Raji (cell line): ENCODE data around the gene TMCC3.

ENCODE experiments used
- POLR2A ChIP-seq: IDR thresholded peaks from 2 replicates; pipeline ENCODE4 v1.6.1; 2011; ENCODE audit warnings: low read depth, low read length, control low read depth; ENCODE audit not compliant: insufficient read depth

The TMCC3 gene

GRCh38 chr12:94603434-94604365 is 46.7 kb downstream of the TMCC3 start:
- no peak for TF ChIP-seq POLR2A

DNA sequence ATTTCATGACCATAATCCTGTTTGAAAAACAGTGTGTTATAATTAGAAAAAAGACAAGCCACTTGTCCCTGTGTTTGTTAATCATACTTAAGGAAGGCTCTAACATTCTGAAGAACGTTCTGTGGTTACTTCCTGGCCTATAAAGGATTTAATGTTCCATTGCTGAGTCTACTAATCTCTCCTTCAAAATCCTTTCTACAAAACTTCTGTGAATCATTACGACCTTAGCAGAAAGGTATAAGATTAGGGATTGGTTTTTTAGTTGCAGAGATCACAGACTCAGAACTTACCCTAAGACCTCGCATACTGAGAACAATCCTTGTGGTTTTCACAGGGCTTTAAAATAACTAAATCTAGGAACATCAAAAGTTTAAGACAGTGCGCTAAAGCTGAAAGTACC is 48.3 kb downstream of the TMCC3 start:
- no peak for TF ChIP-seq POLR2A

- no peak for TF ChIP-seq POLR2A
These were observed 51.2 kb downstream of the TMCC3 start for GRCh38 chr12:94599189-94599588.

- TF ChIP-seq POLR2A = no peak
These were observed 53.1 kb downstream of the TMCC3 start for GRCh38 chr12:94597268-94597667.

DNA sequence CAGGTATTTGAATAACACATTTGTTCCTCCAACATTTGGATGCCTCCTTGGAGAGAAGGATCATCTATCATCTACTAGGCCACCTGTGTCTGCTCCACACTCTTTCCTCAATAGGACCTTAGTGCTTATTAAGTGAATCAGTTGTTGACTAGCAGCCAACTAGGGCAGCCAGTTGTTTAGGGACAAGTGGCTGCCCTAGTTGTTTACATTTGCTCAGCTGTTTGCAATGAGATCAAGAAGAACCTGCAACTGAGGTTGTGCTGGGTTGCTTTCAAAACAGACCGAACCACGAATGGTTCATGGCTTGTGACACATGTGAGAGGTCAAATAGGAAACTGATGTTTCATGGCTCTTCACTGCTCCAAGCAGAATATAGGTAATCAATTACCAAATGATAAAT is 53.8 kb downstream of the TMCC3 start:
- no peak for TF ChIP-seq POLR2A

DNA sequence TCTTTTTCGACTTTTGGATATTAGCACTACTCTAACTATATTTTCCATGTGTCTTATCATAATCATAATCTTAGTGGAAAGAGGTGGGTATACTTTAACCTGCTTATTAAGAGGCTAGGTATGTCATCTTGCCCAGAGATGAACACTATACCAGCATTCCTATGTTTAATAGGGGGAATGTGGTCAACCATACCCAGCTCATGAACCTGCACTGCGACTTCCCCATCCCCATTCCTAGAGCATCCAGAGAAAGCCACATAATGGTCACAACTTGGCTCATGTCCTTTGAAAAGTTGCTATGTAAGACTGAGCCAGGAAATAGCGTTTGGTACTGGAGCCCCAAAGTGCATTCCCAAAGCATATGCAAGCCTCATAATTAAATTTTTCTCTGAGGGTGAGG is 55.2 kb downstream of the TMCC3 start:
- TF ChIP-seq POLR2A = no peak

DNA sequence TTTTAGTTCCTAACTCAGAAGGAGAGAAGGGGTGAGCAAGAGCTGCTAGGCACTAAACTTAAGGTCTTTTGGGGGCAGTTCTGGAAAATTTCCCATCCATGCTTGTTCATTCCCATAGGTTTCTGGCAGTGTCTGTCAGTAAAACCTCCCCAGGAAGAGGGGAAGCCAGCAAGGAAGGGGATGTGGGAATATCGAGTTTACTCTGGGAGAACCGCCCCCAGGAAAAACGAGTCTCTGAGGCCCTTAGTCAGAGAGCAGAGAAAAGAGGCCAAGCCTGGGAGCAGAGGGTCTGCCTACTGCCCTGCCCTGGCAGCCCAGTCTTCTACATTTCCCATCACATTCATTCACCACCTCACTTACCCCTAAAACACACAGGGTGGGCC is 55.9 kb downstream of the TMCC3 start:
- no peak for TF ChIP-seq POLR2A

DNA sequence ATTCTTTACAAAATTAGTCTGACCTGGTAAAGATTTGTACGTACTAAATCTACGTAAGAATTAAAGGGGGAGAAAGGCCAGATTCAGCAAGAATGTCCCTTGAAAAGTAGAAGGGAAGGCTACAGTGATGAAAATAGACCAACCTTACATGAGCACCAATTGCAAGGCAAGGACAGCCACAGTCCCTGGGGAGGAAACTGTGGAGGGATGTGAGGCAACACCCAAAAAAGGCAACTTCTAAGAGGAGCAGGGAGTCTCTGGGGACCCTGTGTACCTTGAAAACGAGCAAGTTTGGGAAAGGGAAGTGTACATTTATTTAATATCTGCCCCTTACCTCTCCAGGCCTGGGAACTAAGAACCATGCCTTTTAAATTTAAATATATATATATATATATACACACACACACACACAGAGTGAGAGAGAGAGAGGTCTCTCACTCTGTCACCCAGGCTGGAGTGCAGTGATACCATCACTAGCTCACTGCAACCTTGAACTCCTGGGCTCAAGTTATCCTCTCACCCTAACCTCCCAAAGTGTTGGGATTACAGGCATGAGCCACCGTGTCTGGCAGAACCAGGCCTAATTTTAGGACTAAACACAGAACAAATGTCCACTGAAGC is 56.4 kb downstream of the TMCC3 start:
- no peak for TF ChIP-seq POLR2A

GRCh38 chr12:94592080-94592479 is 58.3 kb downstream of the TMCC3 start:
- no peak for TF ChIP-seq POLR2A

GRCh38 chr12:94590428-94590827 is 59.9 kb downstream of the TMCC3 start:
- TF ChIP-seq POLR2A = no peak

- TF ChIP-seq POLR2A = no peak
These were observed 60.8 kb downstream of the TMCC3 start for GRCh38 chr12:94589591-94590001.

- TF ChIP-seq POLR2A = no peak
These were observed 62.0 kb downstream of the TMCC3 start for GRCh38 chr12:94588346-94588745.

DNA sequence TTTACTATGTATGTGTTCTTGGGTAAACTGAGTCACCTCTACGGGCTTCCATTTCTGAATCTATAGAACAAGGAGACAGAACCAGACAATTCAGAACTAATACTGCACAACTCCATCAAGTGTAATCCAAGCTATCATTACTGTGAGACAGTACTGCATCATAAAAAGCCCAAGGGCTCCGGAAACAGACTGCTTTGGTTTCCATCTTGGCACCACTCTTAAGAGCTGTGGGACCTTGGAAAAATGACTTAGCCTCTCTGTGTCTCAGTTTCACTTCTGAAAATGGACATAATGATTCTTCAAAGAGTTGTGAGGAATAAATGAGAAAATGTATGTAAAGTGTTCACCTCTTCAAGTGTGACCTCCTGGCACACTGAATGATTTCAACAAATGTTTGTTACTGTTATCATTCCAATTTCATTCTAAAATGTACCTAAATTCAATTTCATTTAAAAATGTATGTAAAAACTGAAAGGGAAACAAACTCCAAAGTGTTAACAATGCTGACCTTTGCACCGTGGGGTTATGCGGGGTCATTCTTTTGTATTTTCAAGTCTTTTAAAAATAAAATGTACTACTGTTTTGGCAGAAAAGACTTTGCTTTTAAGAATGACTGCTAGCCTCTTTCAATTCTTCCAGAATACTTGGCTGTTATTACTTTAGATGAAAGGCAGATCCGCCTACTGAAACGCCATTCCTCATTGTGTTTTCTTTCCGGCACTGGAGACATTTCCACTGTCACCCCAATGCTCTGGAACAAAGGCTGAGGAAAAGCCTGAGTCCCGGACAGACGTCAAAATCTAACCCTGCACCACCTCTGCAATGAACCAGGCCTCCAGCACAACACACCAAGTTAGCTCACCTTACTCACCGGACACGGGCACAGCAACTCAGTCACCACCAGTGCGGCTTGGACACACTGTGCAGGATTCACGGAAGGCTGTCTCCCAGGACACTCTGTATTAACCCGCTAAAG is 62.8 kb downstream of the TMCC3 start:
- no peak for TF ChIP-seq POLR2A

DNA sequence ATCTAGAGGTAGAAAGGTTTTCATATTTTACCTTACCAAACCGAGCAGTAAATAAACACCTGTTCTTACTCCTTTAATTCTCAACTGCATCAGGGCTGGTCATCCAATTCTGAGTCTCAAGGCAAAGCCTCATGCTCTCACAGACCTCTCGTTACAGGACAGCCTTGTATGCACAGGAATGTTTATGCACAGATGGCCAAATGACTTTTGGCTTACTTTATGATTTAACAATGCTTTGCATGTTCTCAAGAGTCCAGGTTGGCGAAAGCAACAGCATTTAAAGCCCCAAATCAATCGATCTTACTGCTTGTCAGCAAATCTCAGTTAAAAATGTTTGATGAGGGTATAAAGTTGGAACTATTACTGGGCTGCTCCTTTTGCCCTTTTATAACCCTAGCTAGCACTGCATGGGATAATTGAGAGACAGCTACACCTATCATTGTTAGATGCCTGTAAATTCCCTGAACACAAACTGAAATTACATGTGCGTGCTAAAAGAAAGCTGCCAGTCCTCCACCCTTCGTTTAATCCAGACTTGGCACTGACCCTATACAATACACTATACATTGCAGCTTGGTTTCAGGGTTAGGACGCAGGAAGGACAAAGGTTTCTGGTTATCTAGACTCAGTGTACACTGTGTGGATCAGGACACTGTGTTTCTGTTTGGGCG is 63.6 kb downstream of the TMCC3 start:
- TF ChIP-seq POLR2A = no peak

DNA sequence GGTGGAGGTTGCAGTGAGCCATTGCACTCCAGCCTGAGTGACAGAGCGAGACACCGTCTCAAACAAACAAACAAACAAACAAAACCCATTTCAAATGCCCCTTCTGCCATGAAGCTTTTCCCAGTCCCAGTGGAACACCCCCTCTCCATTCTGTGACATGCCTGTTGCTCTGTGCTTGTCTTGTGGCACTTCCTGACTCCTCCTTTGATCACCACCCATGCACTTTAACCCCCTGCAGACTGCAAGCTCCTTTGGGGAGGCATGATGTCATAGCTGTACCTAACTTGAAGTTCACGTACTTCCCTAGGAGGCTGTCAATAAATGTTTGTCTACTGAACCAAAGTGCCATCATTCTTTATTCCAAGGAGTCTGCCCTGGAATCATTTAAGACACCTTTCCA is 64.7 kb downstream of the TMCC3 start:
- TF ChIP-seq POLR2A = no peak
